Ishikawa (cell line): Measurements from ENCODE around the gene SPNS3.

Experiments used
- CEBPB ChIP-seq: IDR thresholded peaks from 2 replicates; pipeline ENCODE4 v1.6.1; 2012
- EP300 ChIP-seq: IDR thresholded peaks from 2 replicates; pipeline ENCODE4 v1.6.1; 2012; ENCODE audit warnings: borderline replicate concordance
- FOXM1 ChIP-seq: IDR thresholded peaks from 2 replicates; pipeline ENCODE4 v1.6.1; 2012; ENCODE audit warnings: low read depth, borderline replicate concordance
- NFIC ChIP-seq: IDR thresholded peaks from 2 replicates; pipeline ENCODE4 v1.6.1; 2012
- RAD21 ChIP-seq: IDR thresholded peaks from 2 replicates; pipeline ENCODE4 v1.6.1; 2012; ENCODE audit warnings: low read depth
- TAF1 ChIP-seq: IDR thresholded peaks from 2 replicates; pipeline ENCODE4 v1.6.1; 2012; ENCODE audit warnings: low read depth, mild to moderate bottlenecking
- TF ChIP-seq, protein P1 (sequence below): IDR thresholded peaks from 2 replicates; pipeline ENCODE4 v1.6.1; 2012; ENCODE audit warnings: low read depth, mild to moderate bottlenecking

DNA sequence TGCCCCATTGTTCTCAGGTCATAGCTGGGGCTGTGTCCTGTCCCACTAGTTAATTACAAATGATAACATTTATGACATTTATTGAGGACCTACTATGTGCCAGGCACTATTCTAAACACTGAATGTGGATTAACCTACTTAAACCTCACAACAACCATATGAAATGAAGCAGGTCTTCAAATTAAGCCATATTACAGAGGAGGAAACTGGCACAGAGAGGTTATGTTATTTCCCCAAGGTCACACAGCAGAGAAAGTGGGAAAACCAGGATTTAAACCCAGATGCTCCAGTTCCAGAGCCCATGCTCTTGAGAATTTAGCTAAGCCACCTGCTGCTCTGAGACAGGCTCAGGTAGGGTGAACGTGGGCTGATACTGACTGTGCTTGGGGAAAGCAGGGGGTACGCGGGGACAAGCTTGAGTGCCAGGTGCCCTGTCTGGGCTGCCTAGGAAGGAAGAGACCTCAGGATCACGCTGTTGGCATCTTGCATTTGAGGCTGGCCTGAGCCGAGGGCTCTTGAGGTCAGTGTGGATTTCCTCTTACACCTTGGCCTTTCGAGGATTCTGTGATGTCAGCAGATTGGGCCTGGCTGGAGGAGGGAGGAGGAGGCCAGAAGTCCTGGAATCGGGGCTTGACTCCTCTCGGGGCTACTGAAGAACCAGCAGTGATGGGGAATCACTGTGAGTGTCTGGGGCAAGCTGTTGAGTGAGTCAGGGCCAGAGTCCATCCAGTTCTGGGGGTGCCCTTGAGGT is 73.8 kb downstream of the SPNS3 start:
- TF ChIP-seq NFIC (no peak), EP300 (no peak), CEBPB (no peak), FOXM1 (no peak), RAD21 (no peak), TAF1 (no peak)
- TF ChIP-seq, protein P1, sequence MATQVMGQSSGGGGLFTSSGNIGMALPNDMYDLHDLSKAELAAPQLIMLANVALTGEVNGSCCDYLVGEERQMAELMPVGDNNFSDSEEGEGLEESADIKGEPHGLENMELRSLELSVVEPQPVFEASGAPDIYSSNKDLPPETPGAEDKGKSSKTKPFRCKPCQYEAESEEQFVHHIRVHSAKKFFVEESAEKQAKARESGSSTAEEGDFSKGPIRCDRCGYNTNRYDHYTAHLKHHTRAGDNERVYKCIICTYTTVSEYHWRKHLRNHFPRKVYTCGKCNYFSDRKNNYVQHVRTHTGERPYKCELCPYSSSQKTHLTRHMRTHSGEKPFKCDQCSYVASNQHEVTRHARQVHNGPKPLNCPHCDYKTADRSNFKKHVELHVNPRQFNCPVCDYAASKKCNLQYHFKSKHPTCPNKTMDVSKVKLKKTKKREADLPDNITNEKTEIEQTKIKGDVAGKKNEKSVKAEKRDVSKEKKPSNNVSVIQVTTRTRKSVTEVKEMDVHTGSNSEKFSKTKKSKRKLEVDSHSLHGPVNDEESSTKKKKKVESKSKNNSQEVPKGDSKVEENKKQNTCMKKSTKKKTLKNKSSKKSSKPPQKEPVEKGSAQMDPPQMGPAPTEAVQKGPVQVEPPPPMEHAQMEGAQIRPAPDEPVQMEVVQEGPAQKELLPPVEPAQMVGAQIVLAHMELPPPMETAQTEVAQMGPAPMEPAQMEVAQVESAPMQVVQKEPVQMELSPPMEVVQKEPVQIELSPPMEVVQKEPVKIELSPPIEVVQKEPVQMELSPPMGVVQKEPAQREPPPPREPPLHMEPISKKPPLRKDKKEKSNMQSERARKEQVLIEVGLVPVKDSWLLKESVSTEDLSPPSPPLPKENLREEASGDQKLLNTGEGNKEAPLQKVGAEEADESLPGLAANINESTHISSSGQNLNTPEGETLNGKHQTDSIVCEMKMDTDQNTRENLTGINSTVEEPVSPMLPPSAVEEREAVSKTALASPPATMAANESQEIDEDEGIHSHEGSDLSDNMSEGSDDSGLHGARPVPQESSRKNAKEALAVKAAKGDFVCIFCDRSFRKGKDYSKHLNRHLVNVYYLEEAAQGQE, result no peak
